ENCODE measurements around the gene WRAP53.

WRAP53 gene

GRCh38 chr17:7674934-7675333, 13.3 kb upstream of the WRAP53 start:
- Histone ChIP-seq H3K9me3 (ENCODE audit: insufficient read depth, low read length) (no peaks in the 10 kb centered on the region), H3K79me2 (ENCODE audit: insufficient read depth, low read length) (peaks cover 20% of the 10 kb centered on the region), H3K27me3 (ENCODE audit: low read length) (no peaks in the 10 kb centered on the region), H3K4me2 (ENCODE audit: low read depth, low read length, poor library complexity, severe bottlenecking) (no peak overlapping the region), H3K9ac (ENCODE audit: low read length) (no peak overlapping the region), H3K4me3 (ENCODE audit: insufficient read depth, low read length, poor library complexity, severe bottlenecking) (no peak overlapping the region), H4K20me1 (ENCODE audit: low read depth, low read length) (0 out of 2 replicates have a peak, but pooled peaks cover 3% of the 10 kb centered on the region), H3K27ac (ENCODE audit: low read depth, low read length) (no peak overlapping the region), H3K36me3 (ENCODE audit: low read length) (peaks cover 13% of the 10 kb centered on the region), H2AFZ (ENCODE audit: low read depth, low read length, severe bottlenecking) (no peak overlapping the region), H3K9me2 (replicated peaks; ENCODE audit: insufficient read depth, low read length) (no peaks in the 10 kb centered on the region), H3F3A (ENCODE audit: insufficient read depth) (no peaks in the 10 kb centered on the region)
- no peak for TF ChIP-seq EZH2phosphoT487 (conservative IDR thresholded peaks at IDR 0.05; ENCODE audit: low read length)
- no peak for TF ChIP-seq CTCF (IDR thresholded peaks at IDR 0.05; ENCODE audit: insufficient read depth, low read length, poor library complexity, severe bottlenecking)

GRCh38 chr17:7676533-7676932, 11.7 kb upstream of the WRAP53 start:
- no peaks in the 10 kb centered on the region for H3K27me3 ChIP-seq (ENCODE audit: low read length)
- H3K9ac ChIP-seq (ENCODE audit: low read length): no peak overlapping the region
- H4K20me1 ChIP-seq (ENCODE audit: low read depth, low read length): 0 out of 2 replicates have a peak, but pooled peaks cover 3% of the 10 kb centered on the region
- no peaks in the 10 kb centered on the region for H3K9me2 ChIP-seq (replicated peaks; ENCODE audit: insufficient read depth, low read length)
- no peaks in the 10 kb centered on the region for H3F3A ChIP-seq (ENCODE audit: insufficient read depth)
- no peak overlapping the region for H3K27ac ChIP-seq (ENCODE audit: low read depth, low read length)
- no peak overlapping the region for H2AFZ ChIP-seq (ENCODE audit: low read depth, low read length, severe bottlenecking)
- H3K4me3 ChIP-seq (ENCODE audit: insufficient read depth, low read length, poor library complexity, severe bottlenecking): no peak overlapping the region
- H3K4me2 ChIP-seq (ENCODE audit: low read depth, low read length, poor library complexity, severe bottlenecking): no peak overlapping the region
- H3K9me3 ChIP-seq (ENCODE audit: insufficient read depth, low read length): no peaks in the 10 kb centered on the region
- peaks cover 13% of the 10 kb centered on the region for H3K36me3 ChIP-seq (ENCODE audit: low read length)
- peaks cover 30% of the 10 kb centered on the region for H3K79me2 ChIP-seq (ENCODE audit: insufficient read depth, low read length)
- TF ChIP-seq CTCF (IDR thresholded peaks at IDR 0.05; ENCODE audit: insufficient read depth, low read length, poor library complexity, severe bottlenecking) (no peak), EZH2phosphoT487 (conservative IDR thresholded peaks at IDR 0.05; ENCODE audit: low read length) (no peak)

GRCh38 chr17:7677388-7678067, 10.7 kb upstream of the WRAP53 start:
- Histone ChIP-seq H3K9me3 (ENCODE audit: insufficient read depth, low read length) (no peaks in the 10 kb centered on the region), H4K20me1 (ENCODE audit: low read depth, low read length) (peaks cover 5% of the 10 kb centered on the region; the same call in 1 of the 2 replicates), H3K9me2 (replicated peaks; ENCODE audit: insufficient read depth, low read length) (no peaks in the 10 kb centered on the region), H3K27ac (ENCODE audit: low read depth, low read length) (no peak overlapping the region), H3F3A (ENCODE audit: insufficient read depth) (no peaks in the 10 kb centered on the region), H3K9ac (ENCODE audit: low read length) (no peak overlapping the region), H3K36me3 (ENCODE audit: low read length) (peaks cover 12% of the 10 kb centered on the region), H3K4me2 (ENCODE audit: low read depth, low read length, poor library complexity, severe bottlenecking) (no peak overlapping the region), H3K4me3 (ENCODE audit: insufficient read depth, low read length, poor library complexity, severe bottlenecking) (no peak overlapping the region), H2AFZ (ENCODE audit: low read depth, low read length, severe bottlenecking) (no peak overlapping the region), H3K27me3 (ENCODE audit: low read length) (no peaks in the 10 kb centered on the region), H3K79me2 (ENCODE audit: insufficient read depth, low read length) (peaks cover 38% of the 10 kb centered on the region)
- TF ChIP-seq CTCF (IDR thresholded peaks at IDR 0.05; ENCODE audit: insufficient read depth, low read length, poor library complexity, severe bottlenecking): no peak
- TF ChIP-seq EZH2phosphoT487 (conservative IDR thresholded peaks at IDR 0.05; ENCODE audit: low read length): no peak
